ENCODE measurements around the gene HAGH. TPM values are rescaled to one million over a fixed set of nuclear protein-coding genes. Genes with fewer than 3 reads are reported as not detected.

The HAGH gene
- total RNA-seq, 1 donor from 2014 or later: 69.1 TPM

- Histone ChIP-seq H3K27me3 (ENCODE audit: low read depth) (no peaks in the 10 kb centered on the region), H3K4me1 (no peaks in the 10 kb centered on the region), H3K36me3 (peaks cover 75% of the 10 kb centered on the region), H3K9me3 (no peaks in the 10 kb centered on the region), H3K27ac (no peak overlapping the region), H3K4me3 (no peak overlapping the region)
- DNase-seq (no peak), ATAC-seq (no peak)
- intact Hi-C loops (cut with DNase I): no loop called here
- TF ChIP-seq, protein P1, sequence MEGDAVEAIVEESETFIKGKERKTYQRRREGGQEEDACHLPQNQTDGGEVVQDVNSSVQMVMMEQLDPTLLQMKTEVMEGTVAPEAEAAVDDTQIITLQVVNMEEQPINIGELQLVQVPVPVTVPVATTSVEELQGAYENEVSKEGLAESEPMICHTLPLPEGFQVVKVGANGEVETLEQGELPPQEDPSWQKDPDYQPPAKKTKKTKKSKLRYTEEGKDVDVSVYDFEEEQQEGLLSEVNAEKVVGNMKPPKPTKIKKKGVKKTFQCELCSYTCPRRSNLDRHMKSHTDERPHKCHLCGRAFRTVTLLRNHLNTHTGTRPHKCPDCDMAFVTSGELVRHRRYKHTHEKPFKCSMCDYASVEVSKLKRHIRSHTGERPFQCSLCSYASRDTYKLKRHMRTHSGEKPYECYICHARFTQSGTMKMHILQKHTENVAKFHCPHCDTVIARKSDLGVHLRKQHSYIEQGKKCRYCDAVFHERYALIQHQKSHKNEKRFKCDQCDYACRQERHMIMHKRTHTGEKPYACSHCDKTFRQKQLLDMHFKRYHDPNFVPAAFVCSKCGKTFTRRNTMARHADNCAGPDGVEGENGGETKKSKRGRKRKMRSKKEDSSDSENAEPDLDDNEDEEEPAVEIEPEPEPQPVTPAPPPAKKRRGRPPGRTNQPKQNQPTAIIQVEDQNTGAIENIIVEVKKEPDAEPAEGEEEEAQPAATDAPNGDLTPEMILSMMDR (IDR thresholded peaks at IDR 0.05): no peak
Measured at GRCh38 chr16:1759511-1759910, 67.1 kb downstream of the HAGH start.

- no peak overlapping the region for H3K4me3 ChIP-seq
Measured at GRCh38 chr16:1758923-1759322, 67.7 kb downstream of the HAGH start.

GRCh38 chr16:1757714-1758461 lies 68.7 kb downstream of the HAGH start:
- Histone ChIP-seq H3K9me3 (no peaks in the 10 kb centered on the region), H3K27ac (no peak overlapping the region), H3K4me3 (no peak overlapping the region), H3K4me1 (no peaks in the 10 kb centered on the region), H3K27me3 (ENCODE audit: low read depth) (no peaks in the 10 kb centered on the region), H3K36me3 (peaks cover 72% of the 10 kb centered on the region)
- no peak for DNase-seq
- ATAC-seq: no peak
- TF ChIP-seq, protein P1 (IDR thresholded peaks at IDR 0.05): no peak
- intact Hi-C loops (cut with DNase I): no loop called here

More at GRCh38 chr16:1758923-1759322, 67.7 kb downstream of the HAGH start:
- Histone ChIP-seq H3K36me3 (peaks cover 75% of the 10 kb centered on the region), H3K4me1 (no peaks in the 10 kb centered on the region), H3K27me3 (ENCODE audit: low read depth) (no peaks in the 10 kb centered on the region), H3K9me3 (no peaks in the 10 kb centered on the region), H3K27ac (no peak overlapping the region)
- DNase-seq: no peak
- TF ChIP-seq, protein P1 (IDR thresholded peaks at IDR 0.05): no peak
- intact Hi-C loops (cut with DNase I): no loop called here
- no peak for ATAC-seq

Other genes with a start within 250 kb of the HAGH start
- 42.2 TPM for gene IFT140, start 214.8 kb downstream of the HAGH start, total RNA-seq
- 24.1 TPM for gene CRAMP1, start 214.5 kb downstream of the HAGH start, total RNA-seq
- 53.1 TPM for gene JPT2, start 148.5 kb downstream of the HAGH start, total RNA-seq
- gene MAPK8IP3, start 120.6 kb downstream of the HAGH start, total RNA-seq: 63.0 TPM
- gene NME3, start 55.3 kb downstream of the HAGH start, total RNA-seq: 56.5 TPM
- 15.5 TPM for gene EME2, start 54.0 kb downstream of the HAGH start, total RNA-seq
- 58.0 TPM for gene MRPS34, start 53.7 kb downstream of the HAGH start, total RNA-seq
- gene SPSB3, start 44.3 kb downstream of the HAGH start, total RNA-seq: 44.2 TPM
- gene NUBP2, start 43.9 kb downstream of the HAGH start, total RNA-seq: 36.0 TPM
- 0.97 TPM for gene IGFALS, start 33.1 kb downstream of the HAGH start, total RNA-seq
- gene FAHD1, start 381 bp upstream of the HAGH start, total RNA-seq: 16.1 TPM
- gene MEIOB, start 45.3 kb upstream of the HAGH start, total RNA-seq: not detected
- gene HS3ST6, start 91.6 kb upstream of the HAGH start, total RNA-seq: 1.3 TPM
- 35.1 TPM for gene MSRB1, start 116.4 kb upstream of the HAGH start, total RNA-seq
- gene RPL3L, start 127.9 kb upstream of the HAGH start, total RNA-seq: not detected
- gene NDUFB10, start 132.7 kb upstream of the HAGH start, total RNA-seq: 85.8 TPM
- gene RPS2, start 138.0 kb upstream of the HAGH start, total RNA-seq: 1,721 TPM
- gene RNF151, start 140.0 kb upstream of the HAGH start, total RNA-seq: not detected
- gene TBL3, start 145.2 kb upstream of the HAGH start, total RNA-seq: 25.6 TPM
- 1.7 TPM for gene NOXO1, start 154.6 kb upstream of the HAGH start, total RNA-seq
- 24.7 TPM for gene GFER, start 157.4 kb upstream of the HAGH start, total RNA-seq
- gene SYNGR3, start 163.1 kb upstream of the HAGH start, total RNA-seq: 0.24 TPM
- 27.2 TPM for gene ZNF598, start 183.0 kb upstream of the HAGH start, total RNA-seq
- gene NPW, start 193.0 kb upstream of the HAGH start, total RNA-seq: not detected
- 343 TPM for gene NHERF2, start 200.1 kb upstream of the HAGH start, total RNA-seq
- 24.3 TPM for gene NTHL1, start 221.0 kb upstream of the HAGH start, total RNA-seq
- 123 TPM for gene TSC2, start 221.2 kb upstream of the HAGH start, total RNA-seq